Measurements from ENCODE around the gene RAI14. TPM values are rescaled to one million over a fixed set of nuclear protein-coding genes. Genes with fewer than 3 reads are reported as not detected.
"Not testable (repeated sequence)": the region's sequence is repeated elsewhere in the genome, so short reads cannot be mapped to it uniquely, and the experiment has no call there.

The RAI14 gene
- total RNA-seq, 1 experiment from 2014 or later: 62.0 TPM

DNA sequence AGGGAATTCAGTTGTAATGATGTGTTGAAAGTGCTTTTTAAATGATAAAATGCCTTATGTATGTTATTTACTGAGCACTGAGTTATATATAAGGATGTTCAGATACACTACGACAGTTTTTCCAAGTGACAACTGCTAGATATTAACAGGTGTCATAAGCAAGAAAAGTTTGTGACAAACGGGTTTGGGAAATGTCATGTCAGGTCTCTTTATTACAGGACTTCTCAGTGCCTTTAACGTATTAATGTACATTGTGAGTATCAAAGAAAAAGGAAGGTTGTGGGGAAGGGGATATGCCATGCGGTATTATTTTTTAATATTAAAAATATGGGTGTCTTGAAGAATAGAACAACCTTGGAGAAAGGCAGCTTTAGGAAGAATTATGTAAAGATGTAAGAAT lies 56.4 kb downstream of the RAI14 start:
- H3K4me3 ChIP-seq (ENCODE audit: insufficient read depth, low read depth, low read length): no peak overlapping the region

DNA sequence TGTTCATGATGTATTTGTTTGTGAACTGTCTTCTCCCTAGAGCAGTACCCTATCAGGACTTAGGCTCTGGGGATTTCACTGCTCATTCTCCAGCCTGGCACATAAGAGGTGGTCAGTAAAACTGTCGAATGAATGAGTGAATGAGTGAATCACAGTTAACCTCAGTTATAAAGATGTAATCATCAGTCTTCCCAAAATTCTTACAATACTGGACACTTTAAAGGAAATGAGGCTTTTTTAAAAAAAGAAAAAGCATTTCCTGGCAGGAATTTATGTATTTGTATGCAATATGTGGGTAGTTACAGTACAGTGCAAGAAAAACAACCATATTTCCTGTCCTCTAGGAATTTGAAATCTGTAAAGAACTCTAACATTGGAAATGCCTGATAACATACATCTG lies 59.6 kb downstream of the RAI14 start:
- Histone ChIP-seq H3K4me3 (ENCODE audit: insufficient read depth, low read depth, low read length) (no peak overlapping the region), H3K36me3 (replicated peaks; ENCODE audit: control insufficient read depth, insufficient read depth, low read length) (no peaks in the 10 kb centered on the region), H3K27me3 (ENCODE audit: control insufficient read depth, insufficient read depth, low read length) (no peaks in the 10 kb centered on the region)
- DNase-seq: no peak

More for the DNA sequence above, 56.4 kb downstream of the RAI14 start:
- Histone ChIP-seq H3K27me3 (ENCODE audit: control insufficient read depth, insufficient read depth, low read length) (no peaks in the 10 kb centered on the region), H3K36me3 (replicated peaks; ENCODE audit: control insufficient read depth, insufficient read depth, low read length) (no peaks in the 10 kb centered on the region; the same call in 1 of the 2 replicates)
- DNase-seq: no peak

DNA sequence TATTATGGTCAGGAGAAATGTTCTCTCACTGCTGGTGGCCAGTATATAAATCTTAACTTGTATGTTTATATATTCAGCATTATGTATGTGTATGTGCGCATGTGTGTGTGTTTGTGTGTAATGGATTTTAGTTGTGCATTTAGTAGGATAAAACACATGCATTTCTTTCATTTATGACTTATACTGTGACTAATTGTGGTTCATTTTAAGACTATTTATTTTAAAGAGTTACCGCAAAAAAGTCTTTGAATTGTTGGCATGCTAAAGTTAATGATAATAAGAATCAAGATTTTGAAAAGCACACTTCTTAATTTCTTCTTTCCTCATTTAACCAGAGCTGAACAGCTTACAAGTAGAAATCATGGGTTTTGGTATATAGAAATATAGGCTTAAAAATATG lies 60.9 kb downstream of the RAI14 start:
- Histone ChIP-seq H3K4me3 (ENCODE audit: insufficient read depth, low read depth, low read length) (no peak overlapping the region), H3K36me3 (replicated peaks; ENCODE audit: control insufficient read depth, insufficient read depth, low read length) (no peaks in the 10 kb centered on the region), H3K27me3 (ENCODE audit: control insufficient read depth, insufficient read depth, low read length) (no peaks in the 10 kb centered on the region)
- DNase-seq: no peak

DNA sequence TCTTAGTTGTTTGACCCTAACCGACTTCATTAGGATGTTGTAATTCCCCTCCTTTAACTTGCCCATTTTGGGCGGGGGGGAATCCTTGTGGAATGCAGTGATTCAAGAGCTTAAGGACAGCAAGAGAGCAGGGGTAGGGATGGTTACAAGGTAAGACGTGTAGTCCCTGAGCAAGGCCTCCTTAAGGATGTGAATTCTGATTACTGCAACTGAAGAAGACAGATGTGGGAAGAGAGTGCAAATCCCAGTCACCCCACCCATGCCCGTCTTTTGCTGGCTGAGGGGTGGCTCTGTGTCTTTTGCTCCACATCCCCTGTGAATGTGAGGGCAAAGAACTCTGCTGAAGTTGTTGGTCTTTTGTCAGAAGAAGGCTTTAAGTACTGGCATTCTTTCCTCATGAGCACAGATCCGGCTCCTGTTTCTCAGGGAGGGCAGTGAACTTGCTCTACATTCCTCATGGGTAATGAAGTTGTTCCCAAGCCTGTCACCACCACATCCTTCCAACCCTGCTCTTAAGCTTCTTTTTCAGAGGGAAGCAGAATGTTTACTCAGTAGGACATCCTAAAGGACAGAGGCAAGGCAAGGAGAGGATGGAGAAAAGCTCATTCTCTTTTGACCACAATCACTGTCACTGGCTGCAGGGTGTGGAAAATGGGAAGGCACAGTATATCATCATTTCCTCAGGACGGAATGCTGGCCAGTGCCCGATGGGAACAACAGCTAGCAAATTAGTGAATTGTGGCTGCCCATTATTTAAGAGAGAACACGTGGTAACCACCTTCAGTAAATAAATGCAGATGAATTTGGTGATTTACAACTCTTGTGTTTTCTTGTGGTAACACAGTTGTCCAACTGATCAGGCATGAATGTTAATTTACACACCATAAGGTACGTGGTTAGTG lies 61.5 kb downstream of the RAI14 start:
- peak; percentile 58 for DNase-seq

DNA sequence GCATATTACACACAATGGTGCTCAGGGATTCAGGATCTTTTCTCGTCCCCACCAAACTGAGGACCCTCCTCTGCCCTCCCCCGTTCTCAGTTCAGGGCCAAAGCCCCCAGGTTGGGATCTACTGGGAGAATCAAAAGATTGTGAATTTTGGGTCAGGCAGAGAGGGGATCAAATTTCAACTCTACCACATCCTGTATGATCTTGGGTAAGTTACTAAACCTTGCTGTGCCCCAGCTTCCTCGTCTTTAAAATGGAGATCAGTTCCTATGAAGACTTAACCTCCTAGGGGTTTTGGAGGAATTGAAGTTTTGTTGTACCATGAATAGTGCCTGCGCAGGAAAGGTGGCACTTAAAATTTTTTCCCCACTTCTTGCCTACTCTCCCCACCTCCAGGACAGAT lies 62.4 kb downstream of the RAI14 start:
- Histone ChIP-seq H3K4me3 (ENCODE audit: insufficient read depth, low read depth, low read length) (no peak overlapping the region), H3K27me3 (ENCODE audit: control insufficient read depth, insufficient read depth, low read length) (no peaks in the 10 kb centered on the region), H3K36me3 (replicated peaks; ENCODE audit: control insufficient read depth, insufficient read depth, low read length) (no peaks in the 10 kb centered on the region)
- DNase-seq: peak; percentile 29

More for the DNA sequence above, 61.5 kb downstream of the RAI14 start:
- no peaks in the 10 kb centered on the region for H3K36me3 ChIP-seq (replicated peaks; ENCODE audit: control insufficient read depth, insufficient read depth, low read length)
- no peaks in the 10 kb centered on the region for H3K27me3 ChIP-seq (ENCODE audit: control insufficient read depth, insufficient read depth, low read length)
- no peak overlapping the region for H3K4me3 ChIP-seq (ENCODE audit: insufficient read depth, low read depth, low read length)

DNA sequence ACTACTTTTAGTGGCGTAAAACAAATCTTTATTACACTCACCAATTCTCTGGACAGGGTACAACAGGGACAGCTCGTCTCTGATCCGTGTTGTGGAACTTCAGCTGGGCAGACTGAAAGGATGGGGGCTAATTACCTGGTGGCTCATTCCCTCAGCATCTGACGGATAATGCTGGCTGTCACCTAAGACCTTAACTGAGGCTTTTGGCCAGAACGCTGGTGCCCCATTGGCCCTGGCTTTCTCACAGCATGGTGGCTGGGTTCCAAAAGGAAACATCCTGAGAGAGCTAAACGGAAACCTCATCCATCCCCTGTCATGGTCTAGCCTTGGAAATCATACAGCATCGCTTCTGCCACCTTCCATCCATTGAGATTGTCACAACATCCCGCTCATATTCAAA lies 62.9 kb downstream of the RAI14 start:
- Histone ChIP-seq H3K36me3 (replicated peaks; ENCODE audit: control insufficient read depth, insufficient read depth, low read length) (no peaks in the 10 kb centered on the region), H3K4me3 (ENCODE audit: insufficient read depth, low read depth, low read length) (no peak overlapping the region), H3K27me3 (ENCODE audit: control insufficient read depth, insufficient read depth, low read length) (no peaks in the 10 kb centered on the region)
- DNase-seq: no peak

DNA sequence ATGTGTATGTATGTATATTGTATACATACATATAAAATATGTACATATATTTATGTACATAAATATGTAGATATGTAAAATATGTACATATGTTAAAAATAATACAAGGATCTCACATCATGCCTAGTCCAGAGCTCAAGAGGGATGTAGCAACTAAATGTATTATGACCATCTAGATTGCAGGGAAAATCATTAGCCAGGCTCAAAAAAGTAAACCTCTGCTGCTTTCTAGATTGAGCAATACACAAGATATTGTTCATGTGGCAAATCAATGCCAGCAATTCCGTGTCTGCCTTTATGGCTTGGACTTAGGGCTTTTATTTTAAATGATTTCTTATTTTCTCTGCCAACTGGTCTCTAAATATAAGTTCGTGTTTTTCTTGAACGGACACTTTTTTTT lies 65.2 kb downstream of the RAI14 start:
- Histone ChIP-seq H3K27me3 (ENCODE audit: control insufficient read depth, insufficient read depth, low read length) (no peaks in the 10 kb centered on the region), H3K36me3 (replicated peaks; ENCODE audit: control insufficient read depth, insufficient read depth, low read length) (peaks cover 4% of the 10 kb centered on the region), H3K4me3 (ENCODE audit: insufficient read depth, low read depth, low read length) (no peak overlapping the region)
- DNase-seq: no peak

DNA sequence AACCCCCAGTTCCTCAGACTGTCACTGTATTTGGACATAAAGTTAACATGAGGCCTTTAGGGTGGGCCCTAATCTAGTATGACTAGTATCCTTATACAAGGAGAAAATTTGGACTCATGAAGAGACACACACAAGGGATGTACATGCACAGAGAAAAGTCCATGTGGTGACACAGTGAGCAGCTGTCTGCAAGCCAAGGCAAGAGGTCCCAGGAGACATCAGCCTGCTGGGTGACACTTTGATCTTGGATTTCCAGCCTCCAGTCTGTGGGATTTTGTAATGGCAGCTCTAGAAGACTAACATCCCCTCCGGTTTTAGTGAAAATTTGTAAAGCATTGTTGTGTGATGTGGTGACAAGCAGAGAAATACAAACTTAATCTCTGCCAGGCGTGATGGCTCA lies 66.1 kb downstream of the RAI14 start:
- no peak for DNase-seq
- Histone ChIP-seq H3K4me3 (ENCODE audit: insufficient read depth, low read depth, low read length) (no peak overlapping the region), H3K27me3 (ENCODE audit: control insufficient read depth, insufficient read depth, low read length) (no peaks in the 10 kb centered on the region), H3K36me3 (replicated peaks; ENCODE audit: control insufficient read depth, insufficient read depth, low read length) (peaks cover 4% of the 10 kb centered on the region)

DNA sequence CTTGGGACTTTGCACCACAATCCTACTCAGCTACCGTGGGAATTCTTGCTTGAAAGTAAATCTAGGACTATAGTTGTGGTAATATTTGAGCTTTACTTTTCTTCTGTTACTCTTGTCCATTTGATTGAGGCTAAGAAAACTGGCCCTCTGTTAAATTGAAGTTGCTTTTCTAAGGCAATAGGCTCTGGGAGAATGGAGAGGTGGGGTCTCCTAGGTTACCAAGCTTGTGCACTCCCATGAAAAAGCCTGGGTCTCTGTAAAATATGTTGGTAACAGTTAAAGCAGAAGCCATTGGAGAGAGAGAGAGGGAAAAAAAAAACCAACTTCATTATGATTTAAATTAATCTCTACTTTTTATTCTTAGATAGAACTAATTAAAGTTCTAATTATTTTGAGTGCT lies 68.6 kb downstream of the RAI14 start:
- peaks cover 6% of the 10 kb centered on the region for H3K36me3 ChIP-seq (replicated peaks; ENCODE audit: control insufficient read depth, insufficient read depth, low read length)
- no peaks in the 10 kb centered on the region for H3K27me3 ChIP-seq (ENCODE audit: control insufficient read depth, insufficient read depth, low read length)
- DNase-seq: no peak
- H3K4me3 ChIP-seq (ENCODE audit: insufficient read depth, low read depth, low read length): no peak overlapping the region

DNA sequence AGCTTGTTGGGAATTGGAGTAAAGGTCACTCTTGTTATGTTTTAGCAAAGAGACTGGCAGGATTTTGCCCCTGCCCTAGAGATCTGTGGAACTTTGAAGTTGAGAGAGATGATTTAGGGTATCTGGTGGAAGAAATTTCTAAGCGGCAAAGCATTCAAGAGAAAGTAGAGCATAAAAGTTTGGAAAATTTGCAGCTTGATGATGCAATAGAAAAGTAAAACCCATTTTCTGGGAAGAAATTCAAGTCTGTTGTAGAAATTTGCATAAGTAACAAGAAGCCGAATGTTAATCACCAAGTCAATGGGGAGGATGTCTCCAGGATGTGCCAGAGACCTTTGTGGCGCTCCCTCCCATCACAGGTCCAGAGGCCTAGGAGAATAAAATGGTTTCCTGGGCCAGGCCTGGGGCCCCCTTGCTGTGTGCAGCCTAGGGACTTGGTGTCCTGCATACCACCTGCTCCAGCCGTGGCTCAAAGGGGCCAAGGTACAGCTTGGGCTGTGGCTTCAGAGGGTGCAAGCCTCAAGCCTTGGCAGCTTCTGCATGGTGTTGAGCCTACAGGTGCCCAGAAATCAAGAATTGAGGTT lies 71.1 kb downstream of the RAI14 start:
- H3K27me3 ChIP-seq (ENCODE audit: control insufficient read depth, insufficient read depth, low read length); DNase-seq; H3K4me3 ChIP-seq (ENCODE audit: insufficient read depth, low read depth, low read length): not testable (repeated sequence)

DNA sequence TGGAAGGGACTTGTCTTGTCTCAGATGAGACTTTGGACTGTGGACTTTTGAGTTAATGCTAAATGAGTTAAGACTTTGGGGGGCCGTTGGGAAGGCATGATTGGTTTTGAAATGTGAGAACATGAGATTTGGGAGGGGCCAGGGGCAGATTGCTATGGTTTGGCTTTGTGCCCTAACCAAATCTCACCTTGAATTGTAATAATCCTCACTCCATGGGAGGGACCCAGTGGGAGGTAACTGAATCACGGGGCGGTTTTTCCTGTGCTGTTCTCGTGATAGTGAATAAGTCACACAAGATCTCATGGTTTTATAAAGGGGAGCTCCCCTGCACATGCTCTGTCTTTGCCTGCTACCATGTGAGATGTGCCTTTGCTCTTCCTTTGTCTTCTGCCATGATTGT lies 72.1 kb downstream of the RAI14 start:
- Histone ChIP-seq H3K27me3 (ENCODE audit: control insufficient read depth, insufficient read depth, low read length) (no peaks in the 10 kb centered on the region), H3K36me3 (replicated peaks; ENCODE audit: control insufficient read depth, insufficient read depth, low read length) (peaks cover 7% of the 10 kb centered on the region), H3K4me3 (ENCODE audit: insufficient read depth, low read depth, low read length) (no peak overlapping the region)
- DNase-seq: no peak

More for the DNA sequence above, 71.1 kb downstream of the RAI14 start:
- H3K36me3 ChIP-seq (replicated peaks; ENCODE audit: control insufficient read depth, insufficient read depth, low read length): not testable (repeated sequence)

DNA sequence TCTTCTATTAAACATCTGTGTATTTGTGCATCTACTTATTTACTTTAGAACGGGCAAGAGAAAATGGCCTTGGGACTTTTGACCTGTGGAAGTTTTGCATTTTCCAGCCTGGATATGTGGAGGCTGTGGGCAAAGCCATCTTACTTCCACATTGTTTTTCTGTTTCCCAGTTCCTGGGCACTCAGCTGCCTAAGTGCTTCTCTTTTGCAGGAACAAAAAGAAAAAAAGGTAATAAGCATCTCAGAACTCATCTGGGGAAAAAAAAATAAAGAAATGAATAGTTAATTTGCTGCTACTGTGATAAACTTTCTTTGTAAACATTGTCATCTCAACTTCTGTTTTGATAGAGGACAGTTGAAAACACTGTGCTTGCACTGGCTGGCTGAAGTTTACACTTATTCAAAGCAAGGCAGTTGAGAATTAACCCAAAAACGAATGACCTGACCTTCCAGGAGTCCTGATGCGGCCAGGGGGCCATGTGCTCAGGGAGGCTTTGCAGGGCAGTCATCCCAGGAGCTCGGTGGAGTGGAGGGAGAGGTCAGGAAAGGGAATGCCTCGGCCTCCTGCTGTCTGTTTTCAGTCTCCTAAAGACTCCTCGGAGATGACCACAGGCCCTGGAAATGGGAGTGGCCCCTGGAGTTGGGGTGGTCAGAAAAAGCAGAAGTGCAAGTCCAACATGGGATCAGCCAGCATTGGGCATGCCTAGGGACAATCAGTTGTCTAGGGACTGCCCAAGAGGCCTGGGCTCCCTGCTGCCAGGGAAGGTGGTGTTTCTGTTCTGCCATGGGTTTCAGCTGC lies 75.5 kb downstream of the RAI14 start:
- no peak overlapping the region for H3K4me3 ChIP-seq (ENCODE audit: insufficient read depth, low read depth, low read length)
- DNase-seq: peak; percentile 28
- peaks cover 3% of the 10 kb centered on the region for H3K36me3 ChIP-seq (replicated peaks; ENCODE audit: control insufficient read depth, insufficient read depth, low read length)
- H3K27me3 ChIP-seq (ENCODE audit: control insufficient read depth, insufficient read depth, low read length): no peaks in the 10 kb centered on the region

DNA sequence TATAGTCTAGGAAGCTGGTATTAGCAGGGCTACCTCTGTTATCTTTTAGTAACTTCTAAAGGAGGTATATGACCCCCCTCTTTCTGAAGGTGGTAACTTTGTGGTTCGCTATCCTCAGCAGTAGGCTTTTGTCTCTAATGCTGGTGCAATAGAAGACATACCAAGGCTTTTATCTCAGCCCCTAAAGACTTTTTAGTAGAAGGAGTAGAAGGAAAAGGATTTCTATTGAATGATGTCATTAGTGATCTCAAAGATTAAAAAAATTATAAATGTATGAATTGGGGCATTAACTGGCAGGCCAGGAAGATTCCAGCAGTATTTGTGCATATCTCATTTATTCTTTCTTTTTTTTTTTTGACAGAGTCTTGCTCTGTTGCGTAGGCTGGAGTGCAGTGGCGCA lies 78.2 kb downstream of the RAI14 start:
- Histone ChIP-seq H3K4me3 (ENCODE audit: insufficient read depth, low read depth, low read length) (no peak overlapping the region), H3K27me3 (ENCODE audit: control insufficient read depth, insufficient read depth, low read length) (no peaks in the 10 kb centered on the region), H3K36me3 (replicated peaks; ENCODE audit: control insufficient read depth, insufficient read depth, low read length) (peaks cover 1% of the 10 kb centered on the region)
- DNase-seq: no peak

DNA sequence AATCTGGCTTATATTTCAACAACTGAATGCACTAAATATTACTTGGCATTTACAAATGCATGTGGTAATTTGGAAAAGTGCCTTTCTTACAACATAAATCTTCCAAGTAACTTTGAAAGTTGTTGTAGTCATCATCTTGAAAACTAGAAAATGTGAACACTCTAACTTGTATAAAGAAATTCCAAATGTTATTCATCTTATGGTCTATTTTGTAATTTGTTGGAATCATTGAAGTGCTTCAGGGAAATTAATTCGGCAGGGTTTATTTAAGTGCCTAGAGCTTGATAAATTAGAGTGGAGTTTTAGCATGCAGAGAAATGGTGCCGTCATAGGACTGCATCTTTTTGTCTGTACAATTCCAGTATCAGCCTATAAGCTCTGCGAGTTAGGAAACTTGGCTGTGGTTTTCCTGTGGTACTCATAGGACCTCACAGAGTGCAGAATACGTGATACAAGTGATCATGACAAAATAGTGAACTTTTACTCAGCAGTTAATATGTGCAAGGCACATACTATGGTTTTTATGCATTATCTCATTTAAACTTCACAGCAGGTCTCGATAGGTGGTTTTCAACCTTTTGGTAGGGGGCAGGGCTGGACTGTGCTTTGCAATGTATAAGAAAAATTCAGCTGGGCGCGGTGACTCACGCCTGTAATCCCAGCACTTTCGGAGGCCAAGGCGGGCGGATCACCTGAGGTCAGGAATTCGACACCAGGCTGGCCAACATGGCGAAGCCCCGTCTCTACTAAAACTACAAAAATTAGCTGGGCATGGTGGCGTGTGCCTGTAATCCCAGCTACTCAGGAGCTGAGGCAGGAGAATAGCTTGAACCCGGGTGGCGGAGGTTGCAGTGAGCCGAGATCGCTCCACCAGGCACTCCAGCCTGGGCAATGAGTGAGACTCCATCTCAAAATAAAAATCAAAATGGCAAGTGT lies 79.6 kb downstream of the RAI14 start:
- no peak overlapping the region for H3K4me3 ChIP-seq (ENCODE audit: insufficient read depth, low read depth, low read length)
- no peaks in the 10 kb centered on the region for H3K27me3 ChIP-seq (ENCODE audit: control insufficient read depth, insufficient read depth, low read length)
- no peak for DNase-seq

More for the DNA sequence above, 79.6 kb downstream of the RAI14 start:
- peaks cover 1% of the 10 kb centered on the region for H3K36me3 ChIP-seq (replicated peaks; ENCODE audit: control insufficient read depth, insufficient read depth, low read length)
